Mucosa of rectum (tissue), 2 donors: ENCODE results near the gene PBX1.
A peak's percentile ranks its signal among the peaks of the same experiment; 100 is the strongest.

Source experiments
- H3K27ac ChIP-seq, 2 donors: one replicate each; pipeline ENCODE4 v1.7.0; 2013; ENCODE audit warnings: inconsistent platforms in 2 of 2, low read depth in 2 of 2, low read length in 2 of 2
- H3K27me3 ChIP-seq, 2 donors: one replicate each; pipeline ENCODE4 v1.7.0; 2013; ENCODE audit warnings: low read length in 2 of 2; ENCODE audit not compliant: control insufficient read depth in 2 of 2, insufficient read depth in 2 of 2
- H3K36me3 ChIP-seq, 2 donors: one replicate each; pipeline ENCODE4 v1.7.0; 2013; ENCODE audit warnings: low read length in 2 of 2; ENCODE audit not compliant: control insufficient read depth in 2 of 2, insufficient read depth in 2 of 2
- H3K4me1 ChIP-seq, 2 donors: one replicate each; pipeline ENCODE4 v1.7.0; 2013; ENCODE audit warnings: low read length in 2 of 2, mild to moderate bottlenecking in 1 of 2; ENCODE audit not compliant: control insufficient read depth in 2 of 2, insufficient read depth in 2 of 2
- H3K4me3 ChIP-seq, 2 donors: one replicate each; pipeline ENCODE4 v1.7.0; 2013; ENCODE audit warnings: low read length in 2 of 2
- H3K9ac ChIP-seq, 2 donors: one replicate each; pipeline ENCODE4 v1.7.0; 2013; ENCODE audit warnings: low read length in 2 of 2, low read depth in 1 of 2, mild to moderate bottlenecking in 1 of 2
- H3K9me3 ChIP-seq, 2 donors: one replicate each; pipeline ENCODE4 v1.7.0; 2013; ENCODE audit warnings: low read length in 2 of 2; ENCODE audit not compliant: control insufficient read depth in 2 of 2
- donor health status: healthy.
- donor health status: Normal muscosa, but diverticular disease.

Gene PBX1

DNA sequence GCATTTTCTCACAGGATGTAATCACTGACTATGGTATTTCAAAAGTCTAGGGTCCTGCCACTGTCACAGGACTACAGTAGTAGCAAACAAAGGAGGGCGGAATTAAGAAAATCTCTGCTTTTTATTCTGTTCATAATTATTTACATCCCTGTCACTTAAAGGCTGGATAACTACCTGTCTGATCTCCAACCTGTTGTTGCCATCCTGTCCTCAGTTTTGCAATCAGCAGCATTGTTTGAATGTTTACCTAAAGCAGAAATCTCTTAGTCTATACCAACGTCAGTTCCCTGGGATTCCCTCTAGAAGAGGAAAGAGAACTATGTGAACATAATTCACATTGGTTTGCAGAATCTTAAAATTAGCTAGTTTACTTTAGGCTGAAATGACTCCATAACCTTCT lies 218.5 kb downstream of the PBX1 start:
- no peaks in the 10 kb centered on the region for H3K27me3 ChIP-seq
- no peak overlapping the region for H3K9ac ChIP-seq
- no peak overlapping the region for H3K27ac ChIP-seq
- H3K4me1 ChIP-seq: peaks cover 25 to 33% of the 10 kb centered on the region in 2 donors
- no peaks in the 10 kb centered on the region for H3K36me3 ChIP-seq
- H3K4me3 ChIP-seq: no peak overlapping the region
- no peaks in the 10 kb centered on the region for H3K9me3 ChIP-seq

DNA sequence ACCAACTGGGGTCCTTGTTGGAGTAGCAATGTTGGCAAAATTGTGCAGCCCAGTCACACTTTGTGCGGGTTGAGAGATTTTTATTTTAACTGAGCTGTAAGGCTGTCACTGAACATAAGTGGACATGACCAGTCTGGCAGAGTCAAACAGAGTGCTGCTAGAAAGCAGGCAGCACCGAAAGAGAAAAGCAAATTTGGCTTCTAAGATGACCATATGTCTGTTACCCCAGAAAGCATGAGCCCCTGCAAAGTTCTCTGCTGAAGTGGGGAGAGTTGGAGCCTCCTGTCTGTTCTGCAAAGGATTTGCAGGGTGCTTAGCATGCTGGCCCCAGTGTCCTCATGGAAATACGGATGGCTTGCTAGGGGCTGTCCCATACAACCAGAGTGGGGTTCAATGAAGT lies 220.4 kb downstream of the PBX1 start:
- Histone ChIP-seq H3K4me1 (peaks cover 15 to 20% of the 10 kb centered on the region in 2 donors), H3K27ac (no peak overlapping the region), H3K9ac (no peak overlapping the region), H3K36me3 (no peaks in the 10 kb centered on the region), H3K9me3 (no peaks in the 10 kb centered on the region), H3K4me3 (no peak overlapping the region), H3K27me3 (no peaks in the 10 kb centered on the region)

DNA sequence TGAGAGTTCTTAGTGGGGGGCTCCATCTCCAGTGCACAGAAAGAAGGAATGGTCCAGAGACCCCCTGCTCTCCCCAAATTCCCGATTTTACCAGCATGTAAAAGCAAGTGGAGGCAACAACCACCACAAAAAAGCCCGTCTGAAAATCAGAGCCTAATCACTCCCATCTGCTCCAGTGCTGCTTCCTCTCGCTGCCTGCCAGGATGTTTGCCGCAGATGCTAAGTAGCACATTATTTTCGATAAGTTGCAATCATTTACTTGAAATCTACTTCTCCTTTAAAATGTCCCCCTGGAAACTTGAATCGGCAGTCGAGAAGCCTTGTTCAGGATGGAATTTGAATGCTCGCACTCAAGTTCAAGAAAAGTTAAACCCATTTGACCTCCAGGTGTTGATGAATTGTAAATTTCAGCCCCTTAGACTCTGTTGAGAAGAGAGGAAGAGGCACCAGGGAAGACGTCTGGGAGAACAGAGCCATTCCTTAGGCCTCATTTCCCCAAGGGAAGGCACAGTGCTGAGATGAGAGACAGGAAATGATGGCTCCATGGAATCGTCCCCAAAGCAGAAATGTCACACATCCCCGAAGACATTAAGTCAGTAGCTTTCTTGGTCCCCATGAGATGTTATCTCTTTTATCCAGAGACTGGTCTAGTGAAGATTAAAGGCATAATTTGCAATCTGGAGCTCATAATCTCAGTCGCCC lies 221.3 kb downstream of the PBX1 start:
- Histone ChIP-seq H3K27ac (no peak overlapping the region), H3K27me3 (no peaks in the 10 kb centered on the region), H3K36me3 (no peaks in the 10 kb centered on the region), H3K4me3 (no peak overlapping the region), H3K9ac (no peak overlapping the region), H3K4me1 (peaks cover 7 to 11% of the 10 kb centered on the region in 2 donors), H3K9me3 (no peaks in the 10 kb centered on the region)

DNA sequence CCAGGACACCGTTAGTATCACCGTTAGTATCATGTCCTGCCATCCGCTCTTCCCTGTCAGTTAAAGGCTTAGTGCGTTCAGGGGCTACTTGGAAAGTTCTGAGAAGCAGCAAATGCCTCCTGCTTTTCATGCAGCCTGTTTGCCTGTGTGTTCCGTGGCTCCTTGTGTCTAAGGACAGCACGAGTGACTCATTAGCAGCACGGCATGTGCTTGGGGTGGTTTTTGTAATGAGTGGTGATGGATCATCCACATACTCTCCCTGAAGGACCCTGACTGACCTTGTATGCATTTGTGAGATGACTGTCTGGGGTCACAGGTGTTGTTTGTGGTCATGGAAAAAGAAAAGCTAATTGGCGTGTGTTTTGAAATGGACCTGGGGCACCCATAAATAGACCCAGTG lies 221.9 kb downstream of the PBX1 start:
- Histone ChIP-seq H3K9me3 (no peaks in the 10 kb centered on the region), H3K4me1 (peaks cover 5 to 10% of the 10 kb centered on the region in 2 donors), H3K27ac (peak overlapping the region in 1 of 2 donors; percentile 2), H3K36me3 (no peaks in the 10 kb centered on the region), H3K9ac (no peak overlapping the region), H3K27me3 (no peaks in the 10 kb centered on the region), H3K4me3 (no peak overlapping the region)

DNA sequence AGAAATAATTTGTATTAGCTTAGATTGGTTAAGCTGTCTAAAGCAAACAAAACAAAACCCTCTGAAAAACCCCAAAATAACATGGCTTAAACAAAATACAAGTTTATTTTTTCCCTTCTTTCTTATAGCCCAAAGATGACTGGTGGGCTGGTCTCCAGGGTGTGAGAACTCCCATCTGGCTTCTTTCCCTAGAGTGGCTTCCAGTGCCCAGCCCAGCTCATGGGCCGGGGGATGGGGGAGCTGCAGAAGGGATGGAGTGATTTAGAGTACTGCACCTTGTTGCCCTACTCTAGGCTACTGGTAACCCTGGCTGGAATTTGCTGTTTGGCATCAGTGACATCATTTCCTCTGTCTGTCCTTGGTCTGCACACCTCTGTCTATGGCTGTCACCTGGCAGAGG lies 223.0 kb downstream of the PBX1 start:
- Histone ChIP-seq H3K4me1 (peaks cover 3 to 8% of the 10 kb centered on the region in 2 donors), H3K27me3 (no peaks in the 10 kb centered on the region), H3K36me3 (no peaks in the 10 kb centered on the region), H3K27ac (no peak overlapping the region), H3K9me3 (no peaks in the 10 kb centered on the region), H3K4me3 (no peak overlapping the region), H3K9ac (no peak overlapping the region)

DNA sequence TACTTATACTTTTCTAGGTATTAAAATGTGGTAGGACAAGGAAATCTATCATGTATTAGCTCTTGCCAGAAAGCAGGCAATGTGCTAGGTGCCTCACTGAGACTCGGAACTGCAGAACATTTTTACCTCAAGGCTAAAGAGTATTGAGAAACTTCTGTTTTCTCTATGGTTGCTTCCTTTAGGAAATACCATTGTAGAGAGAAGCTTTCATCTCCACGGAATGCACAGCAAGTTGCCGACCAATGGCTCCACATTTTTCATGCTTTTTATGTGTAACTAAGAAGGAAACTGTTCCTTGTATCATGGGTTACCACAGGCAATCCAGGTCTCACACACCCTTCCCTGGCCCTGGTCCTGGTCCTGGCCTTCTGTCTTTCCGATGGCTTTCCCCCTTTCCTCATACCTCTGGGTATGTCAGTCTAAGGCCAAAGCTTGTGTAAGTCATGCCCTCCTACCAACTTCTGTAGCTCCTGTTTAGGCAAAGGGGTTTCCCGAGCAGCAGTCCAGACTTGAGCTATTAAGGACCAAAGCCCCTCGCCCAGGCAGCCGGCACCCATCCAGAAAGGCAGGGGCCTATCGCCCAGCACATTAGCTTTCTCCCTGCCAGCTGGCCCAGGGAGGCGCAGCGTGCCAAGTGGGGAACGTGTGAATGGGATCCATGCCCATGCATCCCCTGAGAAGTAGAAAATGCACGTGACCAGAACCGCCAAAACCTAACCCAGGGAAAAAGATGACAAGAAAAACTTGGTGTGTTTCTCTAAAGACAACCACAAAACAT lies 225.0 kb downstream of the PBX1 start:
- Histone ChIP-seq H3K27me3 (no peaks in the 10 kb centered on the region), H3K9ac (no peak overlapping the region), H3K36me3 (no peaks in the 10 kb centered on the region), H3K9me3 (no peaks in the 10 kb centered on the region), H3K4me3 (no peak overlapping the region), H3K27ac (no peak overlapping the region), H3K4me1 (peaks cover 3 to 8% of the 10 kb centered on the region in 2 donors)

DNA sequence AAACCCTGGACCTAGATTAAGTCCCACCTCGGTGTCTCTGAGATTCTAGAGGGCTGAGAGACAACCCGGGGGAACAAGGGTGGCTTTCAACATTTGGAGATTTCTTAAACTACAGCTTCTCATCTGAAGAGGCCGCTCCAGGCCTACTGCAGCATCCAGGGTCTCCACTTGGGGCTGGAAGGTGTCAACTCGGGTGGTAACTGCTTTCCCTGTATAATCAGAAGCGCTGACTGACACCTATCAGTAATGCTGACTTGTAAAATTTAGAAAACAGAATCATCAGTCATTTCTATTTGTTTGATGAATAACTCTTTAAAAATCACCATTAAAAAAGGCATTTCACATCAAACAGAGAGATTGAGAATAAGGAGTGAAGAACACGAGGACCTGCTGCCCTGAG lies 226.0 kb downstream of the PBX1 start:
- Histone ChIP-seq H3K4me3 (no peak overlapping the region), H3K36me3 (no peaks in the 10 kb centered on the region), H3K27ac (no peak overlapping the region), H3K27me3 (no peaks in the 10 kb centered on the region), H3K9ac (no peak overlapping the region), H3K4me1 (peaks cover 3 to 8% of the 10 kb centered on the region in 2 donors), H3K9me3 (no peaks in the 10 kb centered on the region)

DNA sequence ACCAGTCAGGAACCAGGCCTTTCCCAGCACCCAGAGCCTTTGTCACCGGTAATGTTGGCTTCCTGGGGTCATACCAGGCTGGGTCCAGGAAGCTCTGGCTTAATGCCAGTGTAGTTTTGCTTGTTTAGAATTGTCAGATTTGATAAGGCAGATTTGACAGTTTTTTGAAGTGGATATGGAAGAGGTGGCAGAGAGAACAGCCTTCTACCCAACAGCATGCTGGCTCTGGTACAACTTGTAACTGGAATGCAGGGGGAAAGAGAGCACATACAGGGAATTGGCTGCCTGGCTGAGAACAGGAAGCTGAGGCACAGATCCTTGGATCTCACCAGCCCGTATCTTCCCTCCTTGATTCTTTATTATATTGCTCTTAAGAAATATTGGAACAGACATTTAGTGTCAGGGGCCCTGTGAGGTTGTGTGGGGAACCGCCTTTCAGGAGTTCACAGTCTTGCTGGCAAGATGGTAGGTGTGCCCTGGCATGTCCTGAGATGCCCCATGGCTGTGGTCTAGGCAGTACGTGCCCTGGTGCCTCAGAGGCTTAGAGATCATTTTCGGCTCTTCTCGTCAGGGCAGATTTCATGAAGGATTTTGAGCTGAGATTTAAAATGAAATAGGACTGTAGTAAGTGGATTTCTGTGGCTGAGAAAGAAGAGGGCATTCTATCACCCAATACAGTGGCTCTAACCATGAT lies 227.0 kb downstream of the PBX1 start:
- Histone ChIP-seq H3K4me1 (peaks cover 3 to 8% of the 10 kb centered on the region in 2 donors), H3K27me3 (no peaks in the 10 kb centered on the region), H3K27ac (no peak overlapping the region), H3K4me3 (no peak overlapping the region), H3K9me3 (no peaks in the 10 kb centered on the region), H3K36me3 (no peaks in the 10 kb centered on the region), H3K9ac (no peak overlapping the region)

DNA sequence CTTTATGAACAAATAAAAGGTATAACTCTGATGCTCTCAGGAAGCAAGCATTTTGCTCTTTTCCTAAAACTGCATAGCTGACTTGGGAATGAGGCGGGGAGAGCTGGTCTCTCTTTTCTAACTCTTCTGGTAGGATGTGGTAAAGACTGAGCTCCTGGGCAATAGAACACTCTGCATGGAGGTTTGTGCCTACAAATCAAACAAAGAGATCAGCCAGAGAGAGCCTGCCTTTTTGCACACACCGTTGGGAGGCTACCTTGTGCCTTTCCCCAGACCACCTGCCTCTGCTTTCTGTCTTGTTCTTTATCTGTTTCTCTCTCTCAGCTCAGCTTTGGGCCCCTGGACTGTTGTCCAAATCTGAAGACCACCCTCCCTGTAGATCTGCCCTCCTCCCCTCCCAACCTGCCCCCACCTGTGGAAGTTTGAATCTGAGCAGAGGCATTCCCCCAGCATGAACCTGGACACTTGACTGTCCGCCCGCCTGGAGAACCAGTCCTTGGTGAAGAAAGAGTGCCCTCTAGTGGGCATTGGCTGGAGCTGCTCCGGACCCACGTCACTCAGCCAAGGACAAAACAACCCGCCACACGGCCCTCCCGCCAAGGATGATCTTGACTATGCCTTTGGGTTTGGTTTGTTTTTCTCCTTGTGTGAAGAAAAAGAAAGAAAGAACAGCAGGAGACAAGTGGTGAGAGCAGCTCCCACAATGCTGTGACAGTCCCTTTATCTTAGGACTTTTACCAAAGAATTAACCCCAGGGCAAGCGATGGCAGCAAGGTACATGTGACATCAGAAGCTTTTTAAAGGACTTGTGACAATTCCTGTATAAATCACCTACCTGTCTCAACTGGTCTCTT lies 228.2 kb downstream of the PBX1 start:
- Histone ChIP-seq H3K9me3 (no peaks in the 10 kb centered on the region), H3K27me3 (no peaks in the 10 kb centered on the region), H3K4me1 (peaks cover 3 to 8% of the 10 kb centered on the region in 2 donors), H3K4me3 (no peak overlapping the region), H3K36me3 (no peaks in the 10 kb centered on the region), H3K9ac (no peak overlapping the region), H3K27ac (no peak overlapping the region)
